ENCODE results near the gene PLEKHA7.

- TF ChIP-seq CTCF (IDR thresholded peaks at IDR 0.05) (no peak), POLR2A (IDR thresholded peaks at IDR 0.05) (no peak)
These were observed 134.5 kb downstream of the PLEKHA7 start for GRCh38 chr11:16879690-16880089.
